K562 (cell line): Measurements from ENCODE around the gene RSBN1L. TPM values are rescaled to one million over a fixed set of nuclear protein-coding genes. Genes with fewer than 3 reads are reported as not detected.

ENCODE experiments used
- ARID1B ChIP-seq: fragments of 450-650 bp; IDR thresholded peaks from 2 replicates; pipeline ENCODE4 v1.6.1; 2016; ENCODE audit warnings: antibody characterized with exemption, mild to moderate bottlenecking, inconsistent platforms
- ASH1L ChIP-seq: fragments of 450-650 bp; IDR thresholded peaks from 2 replicates; pipeline ENCODE4 v1.6.1; 2018; ENCODE audit warnings: borderline replicate concordance, mild to moderate bottlenecking, low read depth; ENCODE audit not compliant: partially characterized antibody
- ETS2 ChIP-seq: IDR thresholded peaks from 2 replicates; pipeline ENCODE4 v1.6.1; 2016; ENCODE audit warnings: borderline replicate concordance, missing genetic modification characterization, mild to moderate bottlenecking, moderate library complexity, missing compliant biosample characterization; ENCODE audit not compliant: poor library complexity, severe bottlenecking
- HDAC1 ChIP-seq, 2 experiments: fragments of 450-650 bp; IDR thresholded peaks; 2 replicates each; pipeline ENCODE4 v1.6.1; 2016 to 2017; ENCODE audit warnings: inconsistent platforms in 1 of 2, mild to moderate bottlenecking in 1 of 2, moderate library complexity in 1 of 2
- HDGF ChIP-seq: fragments of 450-650 bp; IDR thresholded peaks from 2 replicates; pipeline ENCODE4 v1.6.1; 2016
- HMGXB4 ChIP-seq: sonication (generic); formaldehyde crosslinking; IDR thresholded peaks from 2 replicates; pipeline ENCODE4 v1.8.1; 2023; ENCODE audit warnings: mild to moderate bottlenecking, missing genetic modification reagents
- ID3 ChIP-seq, 2 experiments: fragments of 250-450 bp in 1 of 2; fragments of 450-650 bp in 1 of 2; sonication (Bioruptor Pico) in 1 of 2; IDR thresholded peaks; 2 replicates each; pipeline versions ENCODE4 v1.6.1 to v1.8.0; 2016 to 2021; ENCODE audit warnings: mild to moderate bottlenecking in 2 of 2, moderate library complexity in 2 of 2, missing compliant biosample characterization in 1 of 2, missing genetic modification characterization in 1 of 2
- KDM1A ChIP-seq, 2 experiments: fragments of 450-650 bp; IDR thresholded peaks; 2 replicates each; pipeline ENCODE4 v1.6.1; 2016; ENCODE audit warnings: mild to moderate bottlenecking in 2 of 2
- KDM5B ChIP-seq: fragments of 200-600 bp; sonication (generic); IDR thresholded peaks from 2 replicates; pipeline ENCODE4 v1.6.1; 2012; ENCODE audit warnings: low read depth, mild to moderate bottlenecking, moderate library complexity, low read length, control low read depth, inconsistent platforms; ENCODE audit not compliant: insufficient replicate concordance
- KLF6 ChIP-seq: fragments of 250-450 bp; sonication (Bioruptor Pico); IDR thresholded peaks from 2 replicates; pipeline ENCODE4 v1.4.0; 2020; ENCODE audit warnings: mild to moderate bottlenecking, moderate library complexity, borderline replicate concordance
- PHB ChIP-seq: fragments of 250-450 bp; sonication (Bioruptor Pico); IDR thresholded peaks from 2 replicates; pipeline ENCODE4 v1.5.0; 2021
- PTBP1 ChIP-seq: fragments of 200-400 bp; formaldehyde crosslinking; IDR thresholded peaks from 2 replicates; pipeline ENCODE4 v1.6.1; 2017; ENCODE audit warnings: low read depth, low read length
- SRF ChIP-seq, 2 experiments: fragments of 250-450, 450-650 bp in 1 of 2; sonication (Bioruptor Pico) in 1 of 2; sonication (generic) in 1 of 2; formaldehyde crosslinking; IDR thresholded peaks; 2 replicates each; pipeline versions ENCODE4 v1.5.0 to v1.5.1; 2020 to 2022; ENCODE audit warnings: mild to moderate bottlenecking in 1 of 2, missing genetic modification reagents in 1 of 2
- TAF9B ChIP-seq: fragments of 450-650 bp; IDR thresholded peaks from 2 replicates; pipeline ENCODE4 v1.6.1; 2018; ENCODE audit warnings: mild to moderate bottlenecking; ENCODE audit not compliant: partially characterized antibody
- TOE1 ChIP-seq, 2 experiments: fragments of 450-650 bp in 1 of 2; sonication (generic) in 1 of 2; formaldehyde crosslinking in 1 of 2; IDR thresholded peaks; 2 replicates each; pipeline versions ENCODE4 v1.7.1 to v1.8.0; 2016 to 2022; ENCODE audit warnings: borderline replicate concordance in 2 of 2, mild to moderate bottlenecking in 2 of 2, antibody characterized with exemption in 1 of 2, inconsistent platforms in 1 of 2, low read depth in 1 of 2, missing genetic modification reagents in 1 of 2, moderate library complexity in 1 of 2
- ZNF12 ChIP-seq: sonication (generic); formaldehyde crosslinking; IDR thresholded peaks from 2 replicates; pipeline ENCODE4 v1.4.0; 2020; ENCODE audit warnings: mild to moderate bottlenecking, missing genetic modification reagents
- ZNF584 ChIP-seq: fragments of 200-800 bp; sonication (Bioruptor generic); IDR thresholded peaks from 2 replicates; pipeline ENCODE4 v1.6.1; 2016; ENCODE audit warnings: low read depth, mild to moderate bottlenecking, missing genetic modification characterization, missing compliant biosample characterization
- polyA plus RNA-seq, 8 experiments: library from polyadenylated mRNA; depleted of rRNA in 4 of 8; stranded (reverse) in 5 of 8; unstranded in 3 of 8; fragments of >200 nt; fragmentation: Nextera tagmentation in 2 of 8; fragmentation: Illumina TruSeq in 1 of 8; extraction: Ambion mirVana in 2 of 8; extraction: Trizol in 1 of 8; gene quantifications; 2 replicates each; pipeline versions ENCODE4 v1.2.1 to v1.2.3, GENCODE V29; 2011 to 2014; ENCODE audit warnings: inconsistent platforms in 1 of 8, missing spikeins in 1 of 8
- total RNA-seq, 7 experiments: library from RNA; depleted of rRNA in 6 of 7; stranded (reverse); fragments of >200 nt in 6 of 7; fragmentation: Illumina TruSeq in 2 of 7; extraction: Trizol in 2 of 7; gene quantifications; 2 replicates each; pipeline versions ENCODE4 v1.2.1 to v1.2.3, GENCODE V29; 2011 to 2021; ENCODE audit warnings: low replicate concordance in 1 of 7
- TF ChIP-seq, protein P1 (sequence below), 3 experiments: fragments of 200-800 bp in 1 of 3; fragments of 250-450 bp in 1 of 3; fragments of 450-650 bp in 1 of 3; sonication (Bioruptor Pico) in 1 of 3; sonication (Bioruptor generic) in 1 of 3; formaldehyde crosslinking in 1 of 3; IDR thresholded peaks; 2 replicates each; pipeline versions ENCODE4 v1.6.1 to v1.8.0; 2016 to 2022; ENCODE audit warnings: mild to moderate bottlenecking in 2 of 3, missing genetic modification characterization in 2 of 3, missing compliant biosample characterization in 1 of 3, moderate library complexity in 1 of 3
- TF ChIP-seq, protein P2 (sequence below): sonication (generic); formaldehyde crosslinking; IDR thresholded peaks from 2 replicates; pipeline ENCODE4 v1.8.0; 2022; ENCODE audit warnings: missing genetic modification reagents, mild to moderate bottlenecking, moderate library complexity, borderline replicate concordance

RSBN1L gene
- total and polyA plus RNA-seq, 9 of the 15 experiments (the other 6 are each of a cell fraction or from before 2014, with no cell fraction given), result 6.2 to 35.2 (median 20.1) TPM

- TF ChIP-seq, protein P1, sequence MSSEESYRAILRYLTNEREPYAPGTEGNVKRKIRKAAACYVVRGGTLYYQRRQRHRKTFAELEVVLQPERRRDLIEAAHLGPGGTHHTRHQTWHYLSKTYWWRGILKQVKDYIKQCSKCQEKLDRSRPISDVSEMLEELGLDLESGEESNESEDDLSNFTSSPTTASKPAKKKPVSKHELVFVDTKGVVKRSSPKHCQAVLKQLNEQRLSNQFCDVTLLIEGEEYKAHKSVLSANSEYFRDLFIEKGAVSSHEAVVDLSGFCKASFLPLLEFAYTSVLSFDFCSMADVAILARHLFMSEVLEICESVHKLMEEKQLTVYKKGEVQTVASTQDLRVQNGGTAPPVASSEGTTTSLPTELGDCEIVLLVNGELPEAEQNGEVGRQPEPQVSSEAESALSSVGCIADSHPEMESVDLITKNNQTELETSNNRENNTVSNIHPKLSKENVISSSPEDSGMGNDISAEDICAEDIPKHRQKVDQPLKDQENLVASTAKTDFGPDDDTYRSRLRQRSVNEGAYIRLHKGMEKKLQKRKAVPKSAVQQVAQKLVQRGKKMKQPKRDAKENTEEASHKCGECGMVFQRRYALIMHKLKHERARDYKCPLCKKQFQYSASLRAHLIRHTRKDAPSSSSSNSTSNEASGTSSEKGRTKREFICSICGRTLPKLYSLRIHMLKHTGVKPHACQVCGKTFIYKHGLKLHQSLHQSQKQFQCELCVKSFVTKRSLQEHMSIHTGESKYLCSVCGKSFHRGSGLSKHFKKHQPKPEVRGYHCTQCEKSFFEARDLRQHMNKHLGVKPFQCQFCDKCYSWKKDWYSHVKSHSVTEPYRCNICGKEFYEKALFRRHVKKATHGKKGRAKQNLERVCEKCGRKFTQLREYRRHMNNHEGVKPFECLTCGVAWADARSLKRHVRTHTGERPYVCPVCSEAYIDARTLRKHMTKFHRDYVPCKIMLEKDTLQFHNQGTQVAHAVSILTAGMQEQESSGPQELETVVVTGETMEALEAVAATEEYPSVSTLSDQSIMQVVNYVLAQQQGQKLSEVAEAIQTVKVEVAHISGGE (CRISPR knock-in tag; IDR thresholded peaks at IDR 0.05), result peak in 2 of 3 experiments; percentile 34 to 45; a peak in 1 of 6 replicates
- TF ChIP-seq TAF9B, result peak; percentile 97
- no peak for TF ChIP-seq ETS2
- no peak for TF ChIP-seq PHB (CRISPR knock-in tag)
- peak; percentile 28 for TF ChIP-seq ZNF12 (CRISPR knock-in tag)
- TF ChIP-seq ARID1B, result no peak
- no peak for TF ChIP-seq KLF6 (CRISPR knock-in tag)
- no peak for TF ChIP-seq ZNF584 (CRISPR knock-in tag)
- peak; percentile 93 for TF ChIP-seq ASH1L
- no peak for TF ChIP-seq PTBP1
- TF ChIP-seq KDM1A (IDR thresholded peaks at IDR 0.05), result no peak
- TF ChIP-seq ID3 (CRISPR knock-in tag; IDR thresholded peaks at IDR 0.05), result no peak
- no peak for TF ChIP-seq ID3 (tag; IDR thresholded peaks at IDR 0.05)
- 0 out of 4 replicates have a peak, but pooled peaks of 1 of the 2 experiments have one; percentile 26 for TF ChIP-seq SRF (CRISPR knock-in tag; IDR thresholded peaks at IDR 0.05)
- TF ChIP-seq HDAC1 (IDR thresholded peaks at IDR 0.05), result peak in 1 of 2 experiments; percentile 25; a peak in 2 of 4 replicates
- no peak for TF ChIP-seq TOE1 (IDR thresholded peaks at IDR 0.05; ENCODE audit: borderline replicate concordance)
- TF ChIP-seq TOE1 (CRISPR knock-in tag; IDR thresholded peaks at IDR 0.05; ENCODE audit: borderline replicate concordance, low read depth), result no peak
- peak; percentile 78; the same call in 1 of the 2 replicates for TF ChIP-seq HMGXB4
- peak; percentile 92 for TF ChIP-seq KDM5B
- TF ChIP-seq HDGF, result no peak
- TF ChIP-seq, protein P2, sequence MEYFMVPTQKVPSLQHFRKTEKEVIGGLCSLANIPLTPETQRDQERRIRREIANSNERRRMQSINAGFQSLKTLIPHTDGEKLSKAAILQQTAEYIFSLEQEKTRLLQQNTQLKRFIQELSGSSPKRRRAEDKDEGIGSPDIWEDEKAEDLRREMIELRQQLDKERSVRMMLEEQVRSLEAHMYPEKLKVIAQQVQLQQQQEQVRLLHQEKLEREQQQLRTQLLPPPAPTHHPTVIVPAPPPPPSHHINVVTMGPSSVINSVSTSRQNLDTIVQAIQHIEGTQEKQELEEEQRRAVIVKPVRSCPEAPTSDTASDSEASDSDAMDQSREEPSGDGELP (CRISPR knock-in tag), result peak; percentile 77; the same call in 1 of the 2 replicates
Observed at GRCh38 chr7:77696057-77696642, at the start of gene RSBN1L (continued).
